Measurements from ENCODE around the gene PIGM.
"Not testable (repeated sequence)": the region's sequence is repeated elsewhere in the genome, so short reads cannot be mapped to it uniquely, and the experiment has no call there.

The PIGM gene

DNA sequence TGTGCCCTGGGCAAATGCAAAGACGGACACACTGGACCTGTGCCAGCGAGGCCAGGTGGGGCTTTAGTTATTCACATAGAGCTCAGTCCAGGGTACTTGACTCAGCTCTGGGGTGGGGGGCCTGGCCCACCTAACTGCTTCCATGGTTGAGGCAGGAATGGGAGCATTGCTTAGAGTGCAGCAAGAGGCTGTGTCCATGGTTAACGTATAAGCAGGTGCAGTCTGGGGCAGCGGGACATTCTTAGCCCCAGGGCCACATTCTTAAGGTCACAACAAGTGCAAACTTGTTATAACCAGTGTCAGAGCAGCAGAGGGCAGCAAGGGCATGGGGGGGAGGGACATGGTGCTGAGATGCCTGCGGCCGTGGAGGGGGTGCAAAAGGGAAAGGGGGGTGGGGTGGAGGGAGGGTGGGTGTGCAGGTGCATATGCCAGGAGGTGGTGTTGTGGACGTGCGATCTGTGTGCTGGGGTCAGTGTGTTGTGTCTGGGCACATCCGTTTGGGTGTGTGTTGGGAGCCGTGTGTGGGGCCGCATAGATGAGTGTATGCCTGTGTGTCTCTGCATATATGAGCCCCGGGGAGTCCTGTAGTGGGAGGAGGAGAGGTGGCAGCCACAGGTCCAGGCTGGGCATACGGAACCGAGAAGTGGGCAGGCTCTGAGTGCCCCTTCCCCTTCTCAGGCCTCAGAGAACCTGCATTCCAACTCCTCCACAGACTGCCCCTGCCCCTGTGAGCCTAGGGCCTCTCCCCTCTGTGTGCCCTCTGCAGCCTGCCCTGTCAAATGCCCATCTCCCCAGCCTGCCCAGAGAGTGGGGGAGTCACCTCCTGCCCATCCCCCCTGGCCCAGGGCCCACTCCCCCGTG is 29.8 kb upstream of the PIGM start:
- in situ Hi-C loops (cut with MboI; ENCODE audit: low sequenced_read_pairs), result no loop called here

DNA sequence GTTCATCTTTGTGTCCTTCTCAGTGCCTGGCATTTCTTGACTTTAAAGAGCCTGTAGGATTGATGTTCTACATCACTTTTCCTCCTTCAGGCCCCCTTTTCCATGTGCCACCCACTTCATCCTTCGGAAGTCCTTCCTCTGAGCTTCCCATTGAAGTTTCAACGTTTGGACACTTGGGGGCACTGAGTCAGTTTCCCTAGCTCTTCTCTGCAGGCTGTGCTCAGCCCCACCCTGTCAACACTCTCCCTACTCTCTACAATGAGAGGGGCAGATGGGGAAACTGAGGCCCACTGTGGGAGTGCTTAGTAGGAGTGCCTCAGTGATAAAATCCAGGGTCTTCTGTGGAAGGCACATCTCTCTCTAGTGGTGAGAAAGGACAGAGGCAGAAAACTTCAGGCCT is 26.3 kb upstream of the PIGM start:
- in situ Hi-C loops (cut with MboI; ENCODE audit: low sequenced_read_pairs), result no loop called here

DNA sequence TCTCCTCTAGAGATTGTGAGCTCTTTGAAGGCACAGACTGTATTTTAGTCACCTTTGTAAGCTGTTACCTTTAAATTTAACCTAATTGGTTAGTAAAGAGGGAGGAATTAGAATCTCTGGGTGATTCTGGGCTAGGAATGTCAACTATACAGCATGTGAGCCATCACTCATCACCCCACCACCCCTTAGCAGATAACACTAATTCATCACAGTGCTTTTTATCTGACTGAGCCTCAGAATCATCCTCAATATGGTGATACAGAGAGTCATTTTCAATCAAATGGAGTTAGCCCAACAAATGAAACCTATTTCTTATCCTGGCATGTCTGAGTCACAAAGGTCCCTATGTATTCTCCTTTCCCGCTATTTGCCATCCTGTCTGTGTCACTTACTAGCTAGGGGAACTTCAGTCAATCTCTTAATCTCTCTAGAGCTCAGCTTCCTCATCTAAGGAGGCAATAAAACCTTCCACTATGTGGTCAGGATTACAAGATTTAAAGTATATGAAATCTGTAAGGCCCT is 24.9 kb upstream of the PIGM start:
- in situ Hi-C loops (cut with MboI; ENCODE audit: low sequenced_read_pairs), result no loop called here

DNA sequence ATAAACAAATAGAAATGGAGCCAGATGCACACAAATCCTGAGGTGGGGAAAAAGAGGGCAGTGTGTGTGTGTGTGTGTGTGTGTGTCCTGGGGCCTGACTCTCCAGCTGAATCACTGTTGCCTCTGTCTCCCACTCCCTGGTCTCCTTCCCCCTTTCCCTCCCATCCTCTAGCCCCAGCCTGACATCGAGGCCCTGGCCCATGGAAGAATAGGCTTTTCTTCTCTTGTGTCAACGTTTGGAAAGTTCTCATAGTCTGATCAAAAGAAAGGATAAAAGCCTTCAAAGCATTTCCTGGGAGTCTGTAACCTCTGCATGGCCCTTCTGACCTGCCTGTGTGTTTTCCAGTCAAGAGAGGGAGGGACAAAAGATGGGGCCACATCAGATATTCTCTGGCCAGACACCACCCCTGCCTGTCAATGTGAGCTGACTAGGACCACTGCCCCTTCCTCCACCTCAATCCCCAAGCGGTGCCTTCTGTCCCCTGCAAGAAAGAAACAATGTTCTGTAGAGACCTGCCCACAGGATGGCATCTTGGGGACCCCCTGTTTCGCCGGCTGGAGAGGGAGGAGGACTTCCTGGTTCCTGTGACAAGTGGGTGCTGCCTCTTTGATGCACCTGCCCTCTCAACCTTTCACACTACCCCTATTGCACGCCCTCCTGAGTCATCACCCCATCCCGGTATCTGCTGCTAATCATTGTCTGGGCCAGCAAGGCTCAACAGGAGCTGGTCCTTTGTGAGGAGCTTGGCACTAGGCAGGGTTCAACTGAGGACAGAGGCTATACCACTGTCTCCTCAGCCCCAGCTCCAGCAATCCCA is 22.0 kb upstream of the PIGM start:
- in situ Hi-C loops (cut with MboI; ENCODE audit: low sequenced_read_pairs), result no loop called here

DNA sequence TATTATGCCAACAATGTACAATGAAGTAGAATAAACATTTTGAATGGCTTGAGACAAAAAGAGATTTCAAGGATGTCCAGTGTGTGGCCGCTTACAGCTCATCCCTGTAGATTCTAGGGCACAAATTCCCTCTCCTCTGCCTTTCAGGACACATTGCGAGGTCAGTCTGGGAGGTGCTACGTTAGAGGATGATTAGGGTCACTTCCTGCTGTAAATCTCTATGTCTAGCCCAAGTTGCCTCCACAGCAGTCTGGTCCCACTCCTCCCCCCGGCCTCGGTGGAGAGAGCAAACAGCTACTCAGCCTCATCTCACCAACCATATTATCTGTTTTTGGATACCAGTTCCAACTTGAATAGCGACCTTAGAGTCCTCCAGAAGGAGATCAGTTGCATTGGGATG is 21.1 kb upstream of the PIGM start:
- in situ Hi-C loops (cut with MboI; ENCODE audit: low sequenced_read_pairs), result no loop called here

DNA sequence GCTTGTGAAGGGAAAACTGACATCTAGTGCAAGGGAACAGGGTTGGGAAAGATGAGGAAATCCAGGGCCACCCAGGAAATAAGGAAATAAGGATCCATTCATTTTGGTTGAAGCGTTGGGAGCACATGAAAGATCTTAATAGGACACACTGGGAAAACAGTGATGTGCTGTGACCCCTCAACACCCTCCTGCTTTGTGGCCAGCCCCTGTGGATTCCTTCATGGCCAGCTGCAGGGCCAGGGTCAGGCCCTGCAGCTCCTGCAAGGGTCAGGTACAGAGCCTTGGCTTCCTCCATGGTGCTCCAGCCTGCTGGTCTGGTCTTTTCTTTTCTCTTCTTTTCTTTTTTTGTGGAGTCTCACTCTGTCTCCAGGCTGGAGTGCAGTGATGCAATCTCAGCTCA is 18.8 kb upstream of the PIGM start:
- in situ Hi-C loops (cut with MboI; ENCODE audit: low sequenced_read_pairs), result no loop called here

DNA sequence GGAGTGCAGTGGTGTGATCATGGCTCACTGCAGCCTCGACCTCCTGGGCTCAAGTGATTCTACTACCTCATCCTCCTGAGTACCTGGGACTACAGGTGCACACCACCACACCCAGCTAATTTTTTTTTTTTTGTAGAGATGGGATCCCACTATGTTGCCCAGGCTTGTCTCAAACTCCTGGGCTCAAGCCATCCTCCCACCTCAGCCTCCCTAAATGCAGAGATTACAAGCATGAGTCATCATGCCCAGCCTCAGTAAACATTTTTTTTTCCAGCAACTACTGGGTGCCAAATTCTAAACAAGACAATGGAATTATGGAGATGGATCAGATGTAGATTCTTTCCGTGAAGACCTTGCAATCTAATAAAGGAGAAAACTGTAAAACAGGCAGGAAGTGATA is 18.4 kb upstream of the PIGM start:
- in situ Hi-C loops (cut with MboI; ENCODE audit: low sequenced_read_pairs), result not testable (repeated sequence)

DNA sequence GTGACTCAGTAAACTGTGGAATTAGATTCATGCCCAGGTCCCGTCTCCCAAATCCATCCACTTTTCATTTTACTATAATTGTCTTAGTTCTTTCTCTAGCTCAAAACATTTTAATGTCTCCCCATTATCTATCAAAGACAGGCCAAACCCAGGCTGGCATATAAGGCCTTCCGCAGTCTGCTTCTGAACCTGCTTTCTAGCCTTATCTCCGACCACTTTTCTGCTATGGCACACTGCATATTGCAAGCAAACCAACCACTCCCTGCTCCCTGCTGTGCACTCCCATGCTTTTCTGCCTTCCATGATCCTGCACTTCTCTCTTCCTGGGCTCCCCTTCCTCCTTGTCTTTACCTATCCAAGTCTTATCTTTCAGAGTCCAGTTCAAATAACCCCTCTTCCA is 17.3 kb upstream of the PIGM start:
- in situ Hi-C loops (cut with MboI; ENCODE audit: low sequenced_read_pairs), result no loop called here

DNA sequence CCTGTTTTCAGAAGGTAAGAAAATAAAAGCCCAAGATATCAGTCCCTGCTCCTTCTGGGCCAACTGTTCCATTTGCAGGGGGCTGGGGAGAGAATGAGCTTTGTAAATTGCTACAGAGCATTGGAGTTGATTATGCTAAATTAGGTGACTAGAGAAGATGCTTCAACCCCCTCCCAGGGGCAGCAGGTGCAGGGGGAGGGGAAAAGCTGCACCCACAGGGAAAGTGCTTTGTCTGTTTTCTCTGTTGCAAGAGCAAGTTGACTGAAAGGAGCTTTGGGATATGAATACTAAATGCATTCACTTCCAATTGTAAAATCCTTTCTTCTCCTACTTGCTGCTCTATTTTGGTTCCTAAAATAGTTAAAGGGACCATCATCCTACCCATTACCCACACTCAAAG is 16.5 kb upstream of the PIGM start:
- in situ Hi-C loops (cut with MboI; ENCODE audit: low sequenced_read_pairs), result no loop called here

DNA sequence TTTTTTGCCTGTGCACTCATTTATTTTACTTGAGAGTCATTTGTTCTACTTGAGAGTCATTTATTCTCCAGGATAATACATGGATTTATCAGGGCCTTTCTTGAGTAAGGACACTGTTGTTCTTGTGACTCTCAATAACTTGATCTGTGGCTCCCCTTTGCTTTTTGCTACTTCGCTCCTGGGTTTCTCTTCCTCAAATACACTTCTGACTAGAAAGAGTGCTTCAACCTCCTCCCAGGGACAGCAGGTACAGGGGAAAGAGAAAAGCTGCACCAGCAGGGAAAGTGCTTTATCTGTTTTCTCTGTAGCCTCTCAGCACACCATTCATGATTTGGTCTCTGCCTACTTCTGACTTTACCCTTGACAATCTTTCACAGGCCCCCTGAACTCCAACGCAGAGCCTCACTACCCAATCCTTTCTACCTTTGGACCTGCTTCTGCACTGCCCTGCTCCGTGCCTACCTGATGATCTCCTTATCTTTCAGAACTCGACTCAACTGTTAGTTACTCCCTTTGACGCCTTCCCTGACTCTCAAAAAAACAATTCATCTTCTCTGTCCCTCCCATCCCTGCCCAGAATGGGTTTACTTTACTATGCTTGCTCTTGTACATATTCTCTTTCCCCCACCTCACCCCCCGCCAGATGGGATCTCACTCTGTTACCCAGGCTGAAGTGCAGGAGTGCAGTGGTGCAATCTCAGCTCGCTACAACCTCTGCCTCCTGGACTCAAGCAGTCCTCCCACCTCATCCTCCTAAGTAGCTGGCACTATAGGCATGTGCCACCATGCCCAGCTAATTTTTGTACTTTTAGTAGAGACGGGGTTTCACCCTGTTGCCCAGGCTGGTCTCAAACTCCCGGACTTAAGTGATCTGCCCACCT is 15.6 kb upstream of the PIGM start:
- in situ Hi-C loops (cut with MboI; ENCODE audit: low sequenced_read_pairs), result no loop called here

DNA sequence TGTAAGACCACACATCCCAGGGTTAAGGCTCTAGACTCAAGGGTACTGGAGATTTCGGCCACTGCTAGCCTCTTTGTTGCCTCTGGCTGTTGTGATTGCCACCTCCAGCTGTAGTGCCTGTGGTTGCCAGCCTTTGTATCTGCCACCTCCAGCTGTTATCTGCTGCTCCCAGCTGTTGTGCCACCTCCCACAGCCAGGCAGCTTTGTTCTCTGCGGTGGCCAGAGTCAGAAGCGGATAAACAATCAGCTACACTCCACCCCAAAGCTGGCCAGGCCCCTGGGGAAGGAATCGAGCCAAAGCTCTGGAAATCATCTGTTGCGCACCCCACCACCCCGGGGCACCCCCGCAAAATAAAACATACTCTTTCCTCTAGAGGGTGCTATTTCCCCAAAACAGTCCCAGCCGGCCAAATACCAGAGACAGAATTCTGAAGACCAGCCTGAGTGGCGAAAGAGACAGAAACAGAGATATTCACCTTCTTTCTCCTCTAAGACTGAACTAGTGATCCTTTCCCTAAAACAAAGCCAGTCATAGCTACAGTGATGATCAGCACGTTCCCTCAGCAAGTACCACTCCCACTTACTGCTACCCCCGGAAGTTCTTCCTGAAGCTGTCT is 14.8 kb upstream of the PIGM start:
- in situ Hi-C loops (cut with MboI; ENCODE audit: low sequenced_read_pairs), result no loop called here

DNA sequence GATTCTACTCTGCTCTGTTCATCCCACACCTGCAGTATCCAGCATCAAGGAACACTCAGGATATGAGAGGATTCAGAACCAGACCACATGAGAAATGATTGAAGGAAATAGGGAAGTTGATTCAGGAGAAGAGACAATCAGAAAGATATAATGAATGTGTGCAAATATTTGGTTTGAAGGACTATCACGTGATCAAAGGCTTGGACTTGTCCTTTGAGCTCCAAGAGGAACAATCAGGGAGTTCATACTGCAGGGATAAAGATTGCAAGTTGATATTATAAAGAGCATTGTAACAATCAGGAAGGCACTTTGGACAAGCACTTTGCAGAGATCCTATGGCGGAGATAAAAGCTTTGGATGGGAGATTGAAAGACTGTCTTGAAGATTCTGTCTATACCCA is 13.9 kb upstream of the PIGM start:
- in situ Hi-C loops (cut with MboI; ENCODE audit: low sequenced_read_pairs), result no loop called here

DNA sequence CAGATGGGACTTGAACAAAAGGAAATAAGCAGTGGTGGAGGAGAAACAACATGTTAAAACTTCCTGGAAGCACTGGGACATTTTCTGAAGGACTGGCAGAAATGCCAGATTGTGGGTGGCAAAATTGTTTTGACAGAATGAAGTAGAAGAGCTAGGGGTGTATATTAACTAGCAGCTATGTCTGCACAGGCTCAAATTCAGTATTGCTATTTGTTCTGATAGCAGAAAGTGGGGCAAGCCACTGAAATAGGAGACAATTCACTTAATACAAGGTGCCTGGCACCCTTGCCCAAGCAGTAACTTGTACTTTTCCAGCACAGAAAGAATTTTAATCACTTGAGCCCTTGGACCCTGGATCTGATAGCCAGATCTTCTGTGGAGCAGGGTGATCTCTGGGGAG is 11.8 kb upstream of the PIGM start:
- in situ Hi-C loops (cut with MboI; ENCODE audit: low sequenced_read_pairs), result no loop called here

DNA sequence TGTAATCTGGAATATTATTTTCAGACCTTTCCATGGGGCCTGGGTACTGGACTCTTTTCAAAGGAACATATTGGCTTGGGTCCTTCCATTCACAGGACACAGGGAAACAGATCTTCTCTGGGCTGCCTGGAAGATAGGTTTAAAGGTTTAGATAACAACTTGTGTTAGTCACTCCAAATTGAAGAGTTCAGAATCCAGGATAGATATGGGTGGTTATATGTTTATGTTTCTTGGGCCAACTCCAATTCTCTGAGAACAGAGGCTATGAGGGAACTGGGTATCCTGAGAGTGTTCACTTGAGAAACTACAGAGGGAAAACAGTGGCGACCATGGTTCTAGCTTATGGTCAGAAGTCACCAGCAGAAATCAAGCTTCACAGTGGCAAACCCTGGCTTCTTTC is 8.7 kb upstream of the PIGM start:
- in situ Hi-C loops (cut with MboI; ENCODE audit: low sequenced_read_pairs), result no loop called here

DNA sequence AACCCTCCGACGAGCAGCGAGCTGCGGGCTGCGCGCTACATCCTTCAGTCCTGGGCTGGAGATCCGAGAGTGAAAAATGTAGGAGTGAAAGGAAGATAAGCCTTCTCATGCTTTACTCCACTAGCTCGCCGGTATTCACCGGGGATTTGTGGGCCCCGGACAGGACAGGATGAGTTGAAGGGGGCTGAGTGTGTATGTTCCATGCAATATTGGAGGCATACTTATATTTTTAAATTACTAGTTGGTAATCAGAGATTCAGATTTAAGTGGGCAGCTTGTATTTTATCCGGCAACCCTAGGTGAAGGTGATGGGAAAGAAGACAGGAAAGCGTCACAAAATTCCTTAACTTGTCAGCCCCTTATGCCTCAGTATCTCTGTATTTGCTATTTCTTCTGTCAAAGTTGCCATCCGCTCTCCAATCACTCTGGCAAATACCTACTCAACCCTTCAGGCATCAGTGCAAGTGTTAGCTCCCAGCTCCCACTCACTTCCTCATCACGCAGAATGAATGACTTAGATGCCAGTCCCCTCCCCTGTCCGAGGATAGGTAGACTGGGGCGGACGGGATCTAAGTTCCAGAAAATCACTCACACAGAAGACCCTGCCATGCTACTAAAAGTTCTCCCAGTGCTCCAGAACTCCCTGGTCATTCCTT is 503 bp upstream of the PIGM start:
- in situ Hi-C loops (cut with MboI; ENCODE audit: low sequenced_read_pairs), result no loop called here

DNA sequence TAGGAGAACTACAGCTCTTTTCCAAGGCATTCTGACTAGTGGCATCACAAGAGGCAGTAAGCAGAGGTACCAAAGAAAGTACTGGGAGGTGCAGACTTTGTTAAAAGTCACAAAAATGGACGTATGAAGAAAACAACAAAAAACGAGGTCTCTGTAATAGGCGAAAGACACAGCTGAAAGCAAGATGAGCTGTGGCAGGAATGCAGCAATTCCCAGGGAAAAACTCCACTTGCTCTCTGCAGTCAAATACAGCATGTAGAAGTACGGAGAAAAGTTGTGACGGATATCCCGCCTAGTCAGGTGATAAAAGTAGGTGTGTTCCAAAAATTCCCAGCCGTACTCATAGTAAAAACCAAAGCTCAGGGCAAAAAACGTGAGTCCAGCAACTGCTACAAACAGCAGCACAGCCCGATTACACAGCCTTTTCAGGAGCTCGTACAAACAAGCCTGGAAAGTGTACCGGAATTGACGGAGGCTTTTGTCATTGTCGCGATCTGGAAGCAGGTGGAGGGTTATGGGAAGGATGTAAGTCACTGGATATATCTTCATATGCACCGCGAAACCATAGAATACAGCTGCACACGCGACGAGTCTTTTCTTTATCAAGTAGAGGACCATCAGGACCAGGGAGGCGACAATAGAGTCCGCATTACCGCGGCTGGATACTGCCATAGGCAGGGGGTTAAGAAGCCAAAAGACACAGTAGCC is 979 bp downstream of the PIGM start:
- in situ Hi-C loops (cut with MboI; ENCODE audit: low sequenced_read_pairs), result no loop called here

DNA sequence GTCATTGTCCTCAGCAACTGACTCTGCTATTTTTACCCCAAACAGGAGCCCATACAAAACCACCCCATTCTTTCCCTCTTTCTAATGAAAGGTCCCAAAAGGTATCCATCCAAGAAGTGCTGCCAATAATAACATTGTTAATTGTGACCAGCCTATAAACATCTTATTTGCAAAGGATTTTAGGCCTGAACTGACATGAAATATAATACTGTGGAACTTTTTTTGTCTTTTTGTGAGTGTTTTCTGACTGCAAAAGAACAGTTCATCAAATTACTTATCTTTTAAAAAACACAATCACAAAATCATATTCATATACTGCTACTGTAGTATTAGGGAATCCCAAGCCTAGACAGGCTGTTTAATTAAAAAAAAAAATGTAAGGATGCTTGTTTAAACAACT is 3.4 kb downstream of the PIGM start:
- in situ Hi-C loops (cut with MboI; ENCODE audit: low sequenced_read_pairs), result no loop called here

DNA sequence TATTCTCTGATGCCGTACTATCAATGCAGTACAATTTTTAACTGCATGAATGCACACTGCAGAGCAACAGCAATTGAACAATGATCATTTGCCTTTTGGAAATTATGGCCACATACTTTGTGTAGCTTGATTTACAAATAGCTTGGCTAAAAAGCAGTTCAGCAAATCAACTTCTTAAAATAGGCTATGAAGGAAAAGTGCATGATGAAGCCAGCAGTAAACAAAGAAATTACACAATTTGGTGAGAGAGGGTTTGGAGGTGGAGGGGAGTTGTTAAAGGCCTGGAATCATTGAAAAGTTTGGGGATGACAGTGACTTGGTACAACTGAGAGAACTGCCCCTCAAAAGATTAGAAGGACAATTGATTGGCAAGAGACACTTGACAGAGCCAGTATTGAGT is 6.5 kb downstream of the PIGM start:
- in situ Hi-C loops (cut with MboI; ENCODE audit: low sequenced_read_pairs), result no loop called here

DNA sequence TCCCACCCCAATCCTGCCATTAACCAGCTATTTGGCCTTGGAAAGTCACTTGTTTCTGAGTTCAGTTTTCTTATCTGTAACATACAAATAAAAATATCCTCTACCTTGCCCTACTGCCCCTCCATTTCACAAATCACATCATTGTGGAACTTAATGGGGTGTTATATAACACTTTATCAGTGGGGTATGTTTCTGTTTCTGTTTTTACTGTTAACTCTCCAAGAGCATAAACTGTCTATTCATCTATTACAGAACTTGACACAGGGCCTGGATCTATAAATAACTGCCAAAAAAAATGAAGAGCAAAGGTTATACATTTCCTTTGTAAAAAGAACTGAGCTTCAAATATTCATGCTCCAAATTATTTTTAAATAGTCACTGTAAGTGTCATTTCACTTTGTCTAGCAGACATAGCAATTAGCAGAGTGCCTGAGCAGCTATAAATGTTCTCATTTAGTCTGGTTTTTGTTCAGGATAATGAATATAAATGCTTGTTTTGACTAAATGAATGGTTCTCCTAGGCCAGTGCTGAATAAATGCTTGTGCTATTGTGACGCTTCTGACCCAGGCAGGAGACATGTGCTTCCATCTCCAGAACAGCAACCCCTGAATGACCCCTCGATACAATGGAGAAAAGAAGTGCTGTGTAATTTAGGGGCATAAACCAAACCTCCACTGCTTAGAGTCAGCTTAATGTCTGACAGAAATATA is 7.4 kb downstream of the PIGM start:
- in situ Hi-C loops (cut with MboI; ENCODE audit: low sequenced_read_pairs), result loop anchor here (25.0 kb wide), 1 partner anchor 237 kb away; the partner anchor contains the start of gene DUSP23

All from HL-60/S4 treated with phorbol 12-myristate 13-acetate at 8.2 ng/mL for 4 days and 3 days (cell line).